ENCODE measurements around the gene DDX54.

Gene DDX54

DNA sequence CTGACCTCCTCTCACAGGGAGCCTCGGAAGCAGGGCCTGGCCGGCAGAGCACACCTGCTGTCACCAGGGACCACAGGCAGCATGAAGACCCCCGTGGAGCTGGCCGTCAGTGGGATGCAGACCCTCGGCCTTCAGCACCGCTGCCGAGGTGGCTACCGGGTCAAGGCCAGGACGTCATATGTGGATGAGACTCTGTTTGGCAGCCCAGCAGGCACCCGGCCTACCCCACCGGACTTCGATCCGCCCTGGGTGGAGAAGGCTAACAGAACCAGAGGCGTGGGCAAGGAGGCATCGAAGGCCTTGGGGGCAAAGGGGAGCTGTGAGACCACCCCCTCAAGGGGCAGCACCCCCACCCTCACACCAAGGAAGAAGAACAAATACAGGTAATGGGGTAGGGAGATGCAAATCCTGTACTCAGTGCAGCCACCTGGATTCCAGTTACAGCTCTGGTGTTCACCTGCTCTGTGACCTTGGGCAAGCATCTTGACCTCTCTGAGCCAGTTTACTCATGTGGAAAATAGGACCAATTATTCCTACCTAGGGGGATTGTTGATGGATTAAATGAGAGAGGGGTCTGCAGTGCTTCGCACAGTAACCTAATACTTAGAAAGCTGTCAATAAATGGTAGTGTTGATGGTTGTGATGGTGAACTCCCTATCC is 1.5 kb upstream of the DDX54 start:
- DNase-seq (ENCODE audit: low read depth): no peak

DNA sequence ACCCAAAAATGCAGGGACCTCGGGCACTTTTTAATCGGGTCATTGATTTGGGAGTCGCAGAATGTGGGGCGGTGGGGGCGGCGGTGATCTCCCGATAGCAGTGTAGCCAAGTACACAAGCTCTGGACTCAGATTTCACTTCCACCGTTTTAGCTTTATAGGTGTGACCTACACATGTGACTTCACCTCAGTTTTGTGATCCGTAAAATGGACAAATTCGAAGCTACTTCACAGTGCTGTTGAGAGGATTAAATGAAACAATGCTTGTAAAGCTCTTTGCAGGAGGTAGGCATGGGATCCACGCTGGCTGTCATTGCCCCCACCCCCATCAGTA is 721 bp upstream of the DDX54 start:
- no peak for DNase-seq (ENCODE audit: low read depth)

- DNase-seq (ENCODE audit: low read depth): peak; percentile 80
Measured at GRCh38 chr12:113184900-113185179, 438 bp downstream of the DDX54 start.

- peak; percentile 60 for DNase-seq (ENCODE audit: low read depth)
Measured at GRCh38 chr12:113184098-113184899, 979 bp downstream of the DDX54 start.

DNA sequence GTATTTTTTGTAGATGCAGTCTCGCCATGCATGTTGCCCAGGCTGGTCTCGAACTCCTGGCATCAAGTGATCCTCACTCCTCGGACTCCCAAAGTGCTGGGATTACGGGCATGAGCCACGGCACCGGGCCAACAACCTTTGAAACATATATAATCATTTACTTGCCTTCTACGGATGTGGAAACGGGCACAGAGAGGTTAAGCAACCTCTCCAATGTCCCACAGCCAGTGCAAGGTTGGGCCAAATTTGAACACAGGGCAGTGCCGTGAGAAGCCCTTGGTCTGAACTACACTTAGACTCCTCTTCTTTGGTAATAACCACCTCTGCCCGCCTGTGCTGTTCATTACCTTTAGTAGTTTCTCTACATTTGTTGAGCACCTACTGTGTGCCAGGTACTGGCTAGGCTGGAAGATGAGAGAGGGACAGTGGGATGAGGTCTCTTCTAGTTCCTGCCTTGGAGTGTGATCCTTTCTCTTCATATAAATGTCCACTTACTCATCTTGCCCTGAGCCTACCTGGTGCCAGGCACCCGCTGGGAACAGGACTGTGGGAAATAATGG is 2.2 kb downstream of the DDX54 start:
- no peak for DNase-seq (ENCODE audit: low read depth)

DNA sequence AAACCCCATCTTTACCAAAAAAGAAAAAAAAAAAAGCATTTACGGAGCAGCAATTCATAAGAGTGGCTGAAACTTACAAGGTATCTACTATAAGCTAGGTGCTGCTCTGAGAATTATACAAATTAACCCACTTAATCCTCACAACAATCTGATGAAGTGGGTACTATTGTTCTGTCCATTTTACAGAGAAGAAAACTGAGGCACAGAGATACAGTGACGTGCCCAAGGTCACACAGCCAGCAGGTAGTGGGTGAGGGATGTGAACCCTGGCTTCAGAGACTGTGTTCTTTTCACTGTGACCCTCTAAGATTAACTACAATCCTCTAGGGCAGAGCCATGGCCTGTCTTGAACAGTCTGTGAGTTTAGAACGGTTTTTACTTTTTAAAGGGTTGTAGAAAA is 3.3 kb downstream of the DDX54 start:
- DNase-seq (ENCODE audit: low read depth): no peak

- no peak for DNase-seq (ENCODE audit: low read depth)
Measured at GRCh38 chr12:113180333-113180732, 4.9 kb downstream of the DDX54 start.

DNA sequence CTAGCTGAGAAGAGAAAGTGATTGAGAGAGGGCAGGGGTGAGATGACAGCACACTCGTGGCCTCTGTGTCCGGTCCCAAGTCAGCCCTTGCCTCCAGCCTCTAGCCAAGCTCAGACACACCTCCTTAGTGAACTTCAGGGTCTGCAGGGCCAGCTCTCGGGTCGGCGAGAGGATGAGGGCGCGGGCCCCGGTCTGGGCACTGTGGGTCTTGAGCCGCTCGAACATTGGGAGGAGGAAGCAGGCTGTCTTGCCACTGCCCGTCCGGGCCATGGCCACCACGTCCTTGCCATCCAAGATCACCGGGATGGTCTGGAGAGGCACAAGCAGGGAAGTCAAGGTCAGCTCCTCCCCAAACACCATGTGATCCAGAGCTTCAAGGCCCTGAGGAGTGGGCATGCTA is 6.3 kb downstream of the DDX54 start:
- no peak for DNase-seq (ENCODE audit: low read depth)

GRCh38 chr12:113174461-113175384 is 10.6 kb downstream of the DDX54 start:
- peak; percentile 65 for DNase-seq (ENCODE audit: low read depth)

DNA sequence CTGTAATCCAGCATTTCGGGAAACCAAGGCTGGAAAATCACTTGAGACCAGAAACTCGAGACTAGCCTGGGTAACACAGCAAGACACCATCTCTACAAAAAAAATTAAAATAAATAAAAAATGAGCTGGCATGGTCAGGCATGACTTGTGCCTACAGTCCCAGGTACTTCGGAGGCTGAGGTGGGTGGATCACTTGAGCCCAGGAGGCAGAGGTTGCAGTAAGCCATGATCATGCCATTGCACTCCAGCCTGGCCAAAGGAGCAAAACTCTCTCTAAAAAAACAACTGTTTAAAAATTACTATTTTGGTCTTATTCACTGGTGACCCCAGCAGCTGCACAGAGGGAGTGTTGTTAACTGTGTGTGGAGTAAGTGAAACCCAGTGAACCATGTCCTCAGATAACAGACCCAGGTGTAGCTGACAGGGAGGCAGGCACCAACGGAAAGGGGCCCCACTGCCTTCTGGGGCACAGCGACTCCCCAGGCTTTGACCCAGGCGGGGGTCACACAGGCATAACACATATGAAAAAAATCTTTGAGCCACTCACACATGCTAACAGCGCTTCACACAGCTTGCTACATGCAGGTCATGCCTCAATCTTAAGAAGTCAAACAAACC is 12.1 kb downstream of the DDX54 start:
- DNase-seq (ENCODE audit: low read depth): no peak

DNA sequence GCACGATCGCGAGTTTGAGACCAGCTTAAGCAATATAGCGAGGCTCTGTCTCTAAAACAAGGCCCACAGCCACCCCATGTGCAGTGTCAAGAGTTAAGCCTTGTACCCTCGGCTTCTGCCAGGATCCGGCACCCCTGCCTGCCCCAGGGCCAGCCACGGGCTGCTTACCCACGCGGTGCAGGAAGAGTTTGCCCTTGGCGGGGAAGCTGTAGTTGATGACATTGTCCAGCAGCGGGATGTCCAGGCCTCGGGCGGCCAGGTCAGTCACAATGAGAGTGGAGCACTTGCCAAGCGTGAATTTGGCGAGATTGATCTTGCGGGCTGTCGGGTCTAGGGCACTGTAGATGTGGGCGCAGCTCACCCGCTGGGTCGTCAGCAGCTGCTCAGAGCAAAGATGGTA is 13.1 kb downstream of the DDX54 start:
- DNase-seq (ENCODE audit: low read depth): no peak

DNA sequence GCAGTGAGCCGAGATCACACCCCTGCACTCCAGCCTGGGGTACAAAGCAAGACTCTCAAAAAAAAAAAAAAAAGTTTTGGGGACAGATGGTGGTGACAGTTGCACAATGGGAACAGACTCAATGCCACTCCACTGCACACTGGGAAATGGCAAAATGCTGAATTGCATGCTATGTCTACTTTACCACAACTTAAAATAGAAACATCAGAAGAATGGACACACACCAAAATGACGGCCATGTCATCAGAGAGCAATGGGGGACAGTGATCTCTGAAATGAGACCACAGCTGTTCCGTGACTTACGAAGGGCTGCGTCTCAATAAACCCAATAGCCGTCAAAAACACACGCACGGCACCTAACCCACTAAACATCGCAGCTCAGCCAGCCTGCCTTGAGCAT is 13.7 kb downstream of the DDX54 start:
- DNase-seq (ENCODE audit: low read depth): no peak

DNA sequence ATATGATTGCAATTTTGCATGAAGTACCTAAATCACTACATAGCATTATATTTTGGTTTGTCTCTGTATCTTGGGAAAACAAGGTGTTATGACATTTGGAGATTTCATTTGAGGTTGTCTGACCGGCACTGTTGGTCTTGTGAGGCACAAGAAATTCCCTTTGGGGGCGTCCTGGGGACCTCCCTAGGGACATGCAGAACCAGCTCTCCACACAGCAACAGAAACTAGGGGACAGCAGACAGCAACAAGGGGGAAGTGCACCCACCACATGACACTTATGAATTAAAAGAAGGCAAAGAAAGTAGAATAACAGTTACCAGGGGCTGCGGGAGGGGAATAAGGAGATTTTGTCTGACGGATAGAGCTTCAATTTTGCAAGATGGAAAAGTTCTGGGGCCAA is 14.4 kb downstream of the DDX54 start:
- no peak for DNase-seq (ENCODE audit: low read depth)

GRCh38 chr12:113170457-113170856 is 14.8 kb downstream of the DDX54 start:
- no peak for DNase-seq (ENCODE audit: low read depth)

GRCh38 chr12:113169697-113170096 is 15.6 kb downstream of the DDX54 start:
- no peak for DNase-seq (ENCODE audit: low read depth)

GRCh38 chr12:113167868-113168267 is 17.4 kb downstream of the DDX54 start:
- no peak for DNase-seq (ENCODE audit: low read depth)

DNA sequence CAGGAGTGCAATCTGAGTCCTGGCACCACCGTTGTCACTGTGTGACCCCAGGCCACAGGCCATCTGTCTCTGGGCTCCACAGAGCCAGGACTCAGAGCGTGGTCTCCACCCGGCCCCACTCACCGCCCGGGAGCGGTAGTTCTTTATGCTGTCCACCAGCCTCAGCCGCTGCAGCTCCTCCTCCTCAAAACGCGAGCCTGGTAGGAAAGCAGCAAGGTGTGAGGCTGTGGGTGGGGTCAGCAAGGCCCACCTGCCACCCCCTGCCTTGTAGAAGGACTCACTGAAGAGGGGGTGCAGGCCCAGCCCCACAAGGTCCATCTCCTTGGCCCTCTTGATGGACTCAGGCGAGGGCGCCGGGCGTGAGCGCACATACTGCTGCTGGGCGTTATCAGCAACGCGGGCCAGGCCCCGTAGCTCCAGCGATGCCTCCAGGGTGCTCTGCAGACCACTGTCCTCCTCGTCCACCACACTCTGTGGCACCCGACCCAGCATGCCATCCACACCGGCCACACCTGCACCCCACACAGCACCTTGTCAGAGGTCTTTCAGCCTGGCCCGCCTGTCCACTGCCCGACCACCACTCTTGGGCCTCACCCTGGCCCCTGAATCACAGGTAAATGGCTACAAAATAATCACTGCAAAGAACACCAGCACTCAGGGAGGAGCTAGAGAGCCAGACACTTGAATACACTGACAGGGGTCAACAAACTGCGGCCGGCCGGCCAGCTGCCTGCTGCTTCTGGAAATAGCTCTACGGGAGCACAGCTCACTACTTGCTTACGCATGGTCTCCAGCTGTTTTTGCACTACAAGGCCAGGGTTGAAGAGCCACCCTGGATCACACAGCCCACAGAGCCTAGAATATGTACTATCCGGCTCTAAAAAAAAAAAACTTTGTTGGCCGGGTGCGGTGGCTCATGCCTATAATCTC is 19.5 kb downstream of the DDX54 start:
- no peak for DNase-seq (ENCODE audit: low read depth)

- DNase-seq (ENCODE audit: low read depth): no peak
Measured at GRCh38 chr12:113164014-113164413, 21.3 kb downstream of the DDX54 start.

GRCh38 chr12:113163030-113163360 is 22.3 kb downstream of the DDX54 start:
- no peak for DNase-seq (ENCODE audit: low read depth)

- no peak for DNase-seq (ENCODE audit: low read depth)
Measured at GRCh38 chr12:113162102-113163029, 22.9 kb downstream of the DDX54 start.
